Naive thymus-derived CD8-positive, alpha-beta T cell (primary cell): ENCODE measurements around the gene MOB4. TPM values are rescaled to one million over a fixed set of nuclear protein-coding genes. Genes with fewer than 3 reads are reported as not detected.
A peak's percentile ranks its signal among the peaks of the same experiment; 100 is the strongest.
"Not testable (repeated sequence)": the region's sequence is repeated elsewhere in the genome, so short reads cannot be mapped to it uniquely, and the experiment has no call there.

Experiments
- ATAC-seq, 2 donors: fragments of 150-1000 bp; cut with Tn5 transposase in 1 of 2; sonication (Bioruptor Pico), chemical (Tn5 transposase) in 1 of 2; 1 replicate in 1 of 2; 2 replicates in 1 of 2; pipeline ENCODE4 v1.10.0; 2021; ENCODE audit warnings: mild to moderate bottlenecking in 2 of 2, moderate library complexity in 2 of 2
- POLR2A ChIA-PET: fragments of 350-600 bp; sonication (Branson Sonifier 250); formaldehyde crosslinking; loops from one replicate; lab custom pipeline; 2021; ENCODE audit warnings: antibody characterized with exemption; lab: Charles Lee
- DNase-seq, 10 donors: peaks; one replicate each; pipeline versions ENCODE4 v3.0.0 to v3.0.0-alpha.2; 2020 to 2022
- H3K27ac Mint-ChIP-seq, 10 donors: one replicate each; pipeline ENCODE4 v1.8.0; 2020 to 2022; ENCODE audit warnings: mild to moderate bottlenecking in 10 of 10, mixed read lengths in 10 of 10, moderate library complexity in 4 of 10, inconsistent platforms in 1 of 10
- H3K27me3 Mint-ChIP-seq, 5 donors: one replicate each; pipeline ENCODE4 v1.8.0; 2021 to 2022; ENCODE audit warnings: mixed read lengths in 5 of 5
- H3K36me3 Mint-ChIP-seq, 3 donors: one replicate each; pipeline ENCODE4 v1.8.0; 2020 to 2022; ENCODE audit warnings: mixed read lengths in 3 of 3, mild to moderate bottlenecking in 2 of 3, inconsistent platforms in 1 of 3
- H3K4me1 Mint-ChIP-seq, 4 donors: one replicate each; pipeline ENCODE4 v1.8.0; 2021 to 2022; ENCODE audit warnings: mixed read lengths in 4 of 4
- H3K4me3 Mint-ChIP-seq, 10 donors: one replicate each; pipeline ENCODE4 v1.8.0; 2020 to 2022; ENCODE audit warnings: mild to moderate bottlenecking in 10 of 10, mixed read lengths in 10 of 10, moderate library complexity in 6 of 10, inconsistent platforms in 1 of 10
- H3K9me3 Mint-ChIP-seq, 9 donors: one replicate each; pipeline ENCODE4 v1.8.0; 2020 to 2022; ENCODE audit warnings: mixed read lengths in 9 of 9, mild to moderate bottlenecking in 3 of 9, inconsistent platforms in 1 of 9, moderate library complexity in 1 of 9
- polyA plus RNA-seq, 3 donors: library from polyadenylated mRNA; unstranded; fragments of 300-500 nt; fragmentation: Illumina TruSeq; gene quantifications; one replicate each; pipeline ENCODE4 v1.2.3, GENCODE V29; 2021
- total RNA-seq, 8 experiments: library from RNA in 2 of 8; stranded (reverse) in 2 of 8; gene quantifications; one replicate each; pipeline ENCODE4 v1.2.3 and lab custom pipeline; 2021 to 2026

Gene MOB4
- total and polyA plus RNA-seq, 5 experiments from 2014 or later, result 19.4 to 29.1 (median 24.0) TPM

- H3K9me3 Mint-ChIP-seq, result no peaks in the 10 kb centered on the region
- no peak for DNase-seq
- H3K27me3 Mint-ChIP-seq, result no peaks in the 10 kb centered on the region
- H3K4me3 Mint-ChIP-seq, result no peak overlapping the region
- H3K27ac Mint-ChIP-seq, result peak overlapping the region in 2 of 10 donors; percentile 15 to 20
- POLR2A ChIA-PET, result no interaction called here
- H3K36me3 Mint-ChIP-seq, result peaks cover 0 to 33% (median 4%) of the 10 kb centered on the region in 3 donors
- ATAC-seq, result no peak
- H3K4me1 Mint-ChIP-seq, result peaks cover 4 to 10% (median 6%) of the 10 kb centered on the region in 4 donors
These were observed 42.5 kb downstream of the MOB4 start for GRCh38 chr2:197558393-197558792.

DNA sequence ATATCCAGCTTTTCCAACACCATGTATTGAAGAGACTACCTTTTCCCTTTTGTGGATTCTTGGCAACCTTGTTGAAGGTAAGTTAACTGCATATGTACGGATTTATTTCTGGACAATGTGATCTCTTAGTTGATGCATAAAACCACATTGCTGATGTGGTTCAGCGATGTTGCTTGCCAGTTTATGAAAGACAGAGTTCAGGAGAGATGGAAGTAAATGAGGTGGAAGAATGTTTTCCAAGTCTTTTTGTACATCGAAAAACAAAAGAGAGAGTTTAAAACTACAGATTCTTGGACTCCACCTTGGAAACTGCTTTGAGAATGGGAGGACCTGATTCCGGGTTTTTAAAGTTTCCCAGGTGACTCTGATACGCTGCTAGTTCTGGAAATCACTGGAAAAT lies 43.8 kb downstream of the MOB4 start:
- ATAC-seq, result no peak
- Mint-ChIP-seq H3K27me3 (no peaks in the 10 kb centered on the region), H3K27ac (peak overlapping the region in 4 of 10 donors; percentile 10 to 81 (median 32)), H3K4me3 (no peak overlapping the region), H3K36me3 (peaks cover 0 to 30% (median 2%) of the 10 kb centered on the region in 3 donors), H3K9me3 (no peaks in the 10 kb centered on the region), H3K4me1 (peaks cover 7 to 13% (median 10%) of the 10 kb centered on the region in 4 donors)
- DNase-seq, result no peak
- POLR2A ChIA-PET, result no interaction called here

DNA sequence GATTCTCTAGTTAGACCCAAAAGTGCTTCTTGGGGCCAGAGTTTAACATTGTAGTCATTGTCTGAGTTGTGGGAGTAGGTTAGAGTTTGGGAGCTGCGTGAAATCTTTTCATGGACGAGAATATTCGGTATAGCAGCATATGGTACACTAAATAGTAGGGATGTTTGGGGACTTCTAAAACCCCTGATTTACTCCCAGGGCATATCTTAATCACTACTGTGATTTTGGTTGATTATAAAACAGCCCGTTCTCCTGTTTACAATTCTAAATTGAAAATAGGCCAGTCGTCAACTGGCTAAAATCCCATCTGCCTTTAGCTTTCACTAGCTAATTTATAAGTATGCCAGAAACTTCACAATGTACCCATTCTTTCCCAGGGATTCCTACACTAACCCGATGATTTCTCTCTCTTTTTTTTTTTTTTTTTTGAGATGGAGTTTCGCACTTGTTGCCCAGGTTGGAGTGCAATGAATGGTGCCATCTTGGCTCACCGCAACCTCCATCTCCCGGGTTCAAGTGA lies 44.3 kb downstream of the MOB4 start:
- Mint-ChIP-seq H3K4me1 (peaks cover 7 to 15% (median 10%) of the 10 kb centered on the region in 4 donors), H3K27ac (peak overlapping the region in 2 of 10 donors; percentile 49 to 53), H3K36me3 (peaks cover 0 to 31% (median 2%) of the 10 kb centered on the region in 3 donors), H3K27me3 (no peaks in the 10 kb centered on the region), H3K9me3 (no peaks in the 10 kb centered on the region), H3K4me3 (no peak overlapping the region)
- POLR2A ChIA-PET, result no interaction called here
- DNase-seq (no peak), ATAC-seq (no peak)

DNA sequence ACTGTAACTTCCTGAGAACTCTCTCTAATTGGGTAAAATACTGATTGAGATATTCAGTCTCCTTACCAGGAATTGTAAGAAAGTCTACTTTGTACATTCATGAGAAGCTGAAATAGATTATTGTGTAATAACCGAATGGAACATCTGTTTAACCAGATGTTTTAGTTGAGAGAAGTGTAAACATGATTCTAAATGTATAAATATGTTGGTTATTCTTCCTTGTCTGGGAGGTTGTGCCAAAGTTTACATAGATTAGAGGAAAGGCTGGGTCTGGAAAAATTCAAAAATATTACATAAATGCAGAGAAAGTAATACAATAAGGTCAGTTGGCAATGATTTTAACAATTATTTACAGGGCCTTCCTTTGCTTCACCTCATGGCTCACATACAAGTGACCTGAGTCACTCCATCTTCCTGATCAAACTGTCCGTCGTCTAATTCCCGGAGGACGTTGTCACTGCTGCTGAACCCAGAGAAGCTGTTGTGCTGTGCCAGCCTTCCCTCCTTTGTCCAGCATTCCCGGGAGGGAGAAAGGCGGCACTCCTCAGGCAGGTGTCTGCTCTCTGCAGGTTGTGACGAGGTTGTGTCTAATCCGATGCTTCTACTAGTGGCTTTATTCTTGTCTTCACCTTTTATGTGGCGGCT lies 55.9 kb downstream of the MOB4 start:
- POLR2A ChIA-PET, result no interaction called here
- Mint-ChIP-seq H3K9me3 (peaks cover 0 to 31% (median 17%) of the 10 kb centered on the region in 9 donors), H3K4me3 (no peak overlapping the region), H3K27ac (peak overlapping the region in 2 of 10 donors; percentile 0 to 6), H3K27me3 (no peaks in the 10 kb centered on the region), H3K4me1 (peaks cover 0 to 2% (median 0%) of the 10 kb centered on the region in 4 donors), H3K36me3 (peaks cover 5 to 28% (median 11%) of the 10 kb centered on the region in 3 donors)
- DNase-seq, result no peak
- no peak for ATAC-seq

GRCh38 chr2:197573608-197574007 lies 57.7 kb downstream of the MOB4 start:
- Mint-ChIP-seq H3K36me3 (peaks cover 3 to 26% (median 11%) of the 10 kb centered on the region in 3 donors), H3K27ac (no peak overlapping the region), H3K4me1 (peaks cover 0 to 2% (median 0%) of the 10 kb centered on the region in 4 donors), H3K4me3 (no peak overlapping the region), H3K9me3 (peaks cover 0 to 31% (median 17%) of the 10 kb centered on the region in 9 donors), H3K27me3 (no peaks in the 10 kb centered on the region)
- ATAC-seq (no peak), DNase-seq (no peak)
- POLR2A ChIA-PET, result no interaction called here

GRCh38 chr2:197575987-197576386 lies 60.1 kb downstream of the MOB4 start:
- H3K36me3 Mint-ChIP-seq, result peaks cover 2 to 26% (median 11%) of the 10 kb centered on the region in 3 donors
- no peak overlapping the region for H3K4me3 Mint-ChIP-seq
- H3K9me3 Mint-ChIP-seq, result peaks cover 0 to 31% (median 17%) of the 10 kb centered on the region in 9 donors
- no peak overlapping the region for H3K27ac Mint-ChIP-seq
- DNase-seq (no peak), ATAC-seq (no peak)
- POLR2A ChIA-PET, result interaction anchor here (0.6 kb wide), 1 partner anchor 52 kb away, joined by 3 read pairs; no protein-coding TSS in a partner anchor
- no peaks in the 10 kb centered on the region for H3K27me3 Mint-ChIP-seq
- H3K4me1 Mint-ChIP-seq, result peaks cover 0 to 2% (median 0%) of the 10 kb centered on the region in 4 donors

GRCh38 chr2:197576631-197577030 lies 60.8 kb downstream of the MOB4 start:
- Mint-ChIP-seq H3K4me3 (no peak overlapping the region), H3K4me1 (peaks cover 0 to 2% (median 0%) of the 10 kb centered on the region in 4 donors), H3K27me3 (no peaks in the 10 kb centered on the region), H3K27ac (peak overlapping the region in 1 of 10 donors; percentile 25), H3K9me3 (peaks cover 0 to 31% (median 17%) of the 10 kb centered on the region in 9 donors), H3K36me3 (peaks cover 2 to 26% (median 11%) of the 10 kb centered on the region in 3 donors)
- ATAC-seq (no peak), DNase-seq (no peak)
- POLR2A ChIA-PET, result interaction anchor here (0.6 kb wide), 1 partner anchor 53 kb away, joined by 3 read pairs; no protein-coding TSS in a partner anchor

- Mint-ChIP-seq H3K27ac (no peak overlapping the region), H3K36me3 (peaks cover 2 to 22% (median 11%) of the 10 kb centered on the region in 3 donors), H3K9me3 (peaks cover 0 to 29% (median 17%) of the 10 kb centered on the region in 9 donors), H3K4me1 (no peaks in the 10 kb centered on the region), H3K4me3 (no peak overlapping the region), H3K27me3 (no peaks in the 10 kb centered on the region)
- DNase-seq (no peak), ATAC-seq (no peak)
- POLR2A ChIA-PET, result no interaction called here
These were observed 61.6 kb downstream of the MOB4 start for GRCh38 chr2:197577446-197577845.

DNA sequence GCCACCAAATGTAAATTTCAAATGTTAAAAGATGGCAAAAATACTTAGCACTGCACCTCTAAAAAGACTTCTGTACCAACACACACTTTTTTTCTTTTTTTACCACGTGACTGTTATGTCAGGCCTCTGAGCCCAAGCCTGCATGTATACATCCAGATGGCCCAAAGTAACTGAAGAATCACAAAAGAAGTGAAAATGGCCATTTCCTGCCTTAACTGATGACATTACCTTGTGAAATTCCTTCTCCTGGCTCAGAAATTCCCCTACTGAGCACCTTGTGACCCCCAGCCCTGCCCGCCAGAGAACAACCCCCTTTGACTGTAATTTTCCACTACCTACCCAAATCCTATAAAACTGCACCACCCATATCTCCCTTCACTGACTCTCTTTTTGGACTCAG lies 62.4 kb downstream of the MOB4 start:
- H3K4me1 Mint-ChIP-seq, POLR2A ChIA-PET, ATAC-seq, H3K27me3 Mint-ChIP-seq, H3K27ac Mint-ChIP-seq, H3K4me3 Mint-ChIP-seq, DNase-seq: not testable (repeated sequence)
- Mint-ChIP-seq H3K9me3 (peaks cover 0 to 21% (median 12%) of the 10 kb centered on the region in 9 donors), H3K36me3 (peaks cover 0 to 14% (median 6%) of the 10 kb centered on the region in 3 donors)

- POLR2A ChIA-PET, H3K9me3 Mint-ChIP-seq, DNase-seq, H3K27ac Mint-ChIP-seq, H3K4me3 Mint-ChIP-seq, H3K4me1 Mint-ChIP-seq, H3K36me3 Mint-ChIP-seq, ATAC-seq, H3K27me3 Mint-ChIP-seq: not testable (repeated sequence)
These were observed 64.3 kb downstream of the MOB4 start for GRCh38 chr2:197580166-197580565.

- ATAC-seq, H3K4me3 Mint-ChIP-seq, H3K27ac Mint-ChIP-seq, H3K36me3 Mint-ChIP-seq, H3K4me1 Mint-ChIP-seq, H3K9me3 Mint-ChIP-seq, H3K27me3 Mint-ChIP-seq, DNase-seq, POLR2A ChIA-PET: not testable (repeated sequence)
These were observed 71.4 kb downstream of the MOB4 start for GRCh38 chr2:197587255-197587654.

DNA sequence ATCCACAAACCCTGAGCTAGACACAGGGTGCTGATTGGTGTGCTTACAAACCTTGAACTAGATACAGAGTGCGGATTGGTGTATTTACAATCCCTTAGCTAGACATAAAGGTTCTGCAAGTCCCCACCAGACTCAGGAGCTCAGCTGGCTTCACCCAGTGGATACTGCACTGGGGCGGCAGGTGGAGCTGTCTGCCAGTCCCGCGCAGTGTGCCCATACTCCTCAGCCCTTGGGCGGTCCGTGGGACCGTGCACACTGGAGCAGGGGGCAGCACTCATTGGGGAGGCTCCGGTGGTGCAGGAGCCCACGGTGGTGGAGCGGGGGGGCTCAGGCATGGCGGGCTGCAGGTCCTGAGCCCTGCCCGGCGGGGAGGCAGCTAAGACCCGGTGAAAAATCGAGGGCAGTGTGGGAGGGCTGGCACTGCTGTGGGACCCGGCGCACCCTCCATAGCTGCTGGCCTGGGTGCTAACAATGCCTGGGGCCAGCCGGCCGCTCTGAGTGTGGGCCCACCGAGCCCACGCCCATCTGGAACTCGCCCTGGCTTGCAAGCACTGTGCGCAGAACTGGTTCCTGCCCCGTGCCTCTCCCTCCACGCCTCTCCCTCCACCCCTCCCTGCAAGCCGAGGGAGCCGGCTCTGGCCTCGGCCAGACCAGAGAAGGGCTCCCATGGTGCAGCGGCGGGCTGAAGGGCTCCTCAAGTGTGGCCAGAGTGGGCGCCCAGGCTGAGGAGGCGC lies 75.6 kb downstream of the MOB4 start:
- Mint-ChIP-seq H3K27ac (no peak overlapping the region), H3K9me3 (peaks cover 0 to 2% (median 0%) of the 10 kb centered on the region in 9 donors), H3K4me1 (no peaks in the 10 kb centered on the region), H3K4me3 (no peak overlapping the region), H3K36me3 (no peaks in the 10 kb centered on the region), H3K27me3 (peaks cover 0 to 10% (median 7%) of the 10 kb centered on the region in 5 donors)
- POLR2A ChIA-PET, result interaction anchor here (1.5 kb wide), 1 partner anchor 156 kb away, joined by 3 read pairs; the partner anchor contains the start of gene SF3B1
- no peak for DNase-seq
- no peak for ATAC-seq
